DND-41 (cell line): ENCODE data around the gene TESPA1.

Experiments used
- ATAC-seq: fragments of 200-7000 bp; cut with Tn5 transposase; 3 replicates; pipeline ENCODE4 v1.9.1; 2021; ENCODE audit warnings: low read depth; ENCODE audit not compliant: insufficient read depth
- DNase-seq: peaks from one replicate; pipeline ENCODE4 v3.0.0-alpha.2; 2020
- H2AFZ ChIP-seq: 2 replicates; pipeline ENCODE4 v1.6.0; 2012; ENCODE audit warnings: low read depth, low read length
- H3K27ac ChIP-seq: 2 replicates; pipeline ENCODE4 v1.5.1; 2012; ENCODE audit warnings: low read length, inconsistent platforms
- H3K27me3 ChIP-seq: fragments of 200-600 bp; sonication (generic); 2 replicates; pipeline ENCODE4 v1.6.0; 2012; ENCODE audit warnings: low read length, mild to moderate bottlenecking, inconsistent platforms; ENCODE audit not compliant: insufficient read depth, poor library complexity
- H3K36me3 ChIP-seq: 2 replicates; pipeline ENCODE4 v1.5.1; 2012; ENCODE audit warnings: low read length, inconsistent platforms; ENCODE audit not compliant: insufficient read depth
- H3K4me1 ChIP-seq: 2 replicates; pipeline ENCODE4 v1.5.1; 2012; ENCODE audit warnings: mild to moderate bottlenecking, low read length; ENCODE audit not compliant: insufficient read depth
- H3K4me2 ChIP-seq: 2 replicates; pipeline ENCODE4 v1.6.0; 2012; ENCODE audit warnings: mild to moderate bottlenecking, moderate library complexity, low read length, inconsistent platforms; ENCODE audit not compliant: insufficient read depth
- H3K4me3 ChIP-seq, 2 experiments: fragments of 200-600 bp in 1 of 2; shearing (Covaris generic) in 1 of 2; 2 replicates each; pipeline ENCODE4 v1.5.1; 2012 to 2016; ENCODE audit warnings: inconsistent platforms in 2 of 2, low read length in 2 of 2, mild to moderate bottlenecking in 2 of 2, low read depth in 1 of 2, moderate library complexity in 1 of 2
- H3K79me2 ChIP-seq: 2 replicates; pipeline ENCODE4 v1.6.0; 2012; ENCODE audit warnings: low read length, inconsistent platforms; ENCODE audit not compliant: insufficient read depth
- H3K9ac ChIP-seq: 2 replicates; pipeline ENCODE4 v1.6.0; 2012; ENCODE audit warnings: low read depth, mild to moderate bottlenecking, inconsistent platforms, low read length, moderate library complexity
- H3K9me3 ChIP-seq: 2 replicates; pipeline ENCODE4 v1.5.1; 2012; ENCODE audit warnings: low read length, moderate library complexity, mild to moderate bottlenecking, inconsistent platforms; ENCODE audit not compliant: insufficient read depth, severe bottlenecking
- H4K20me1 ChIP-seq: 2 replicates; pipeline ENCODE4 v1.6.0; 2012; ENCODE audit warnings: low read length; ENCODE audit not compliant: insufficient read depth
- EZH2 ChIP-seq: IDR thresholded peaks from 3 replicates; pipeline ENCODE4 v1.6.1; 2012; ENCODE audit warnings: borderline replicate concordance, low read depth, mild to moderate bottlenecking, moderate library complexity, low read length, inconsistent platforms; ENCODE audit not compliant: severe bottlenecking
- TF ChIP-seq, protein P1 (sequence below): IDR thresholded peaks from 2 replicates; pipeline ENCODE4 v1.5.1; 2012; ENCODE audit warnings: borderline replicate concordance, low read length, moderate library complexity, mild to moderate bottlenecking; ENCODE audit not compliant: poor library complexity, severe bottlenecking; ENCODE audit errors: extremely low read depth

Gene TESPA1

DNA sequence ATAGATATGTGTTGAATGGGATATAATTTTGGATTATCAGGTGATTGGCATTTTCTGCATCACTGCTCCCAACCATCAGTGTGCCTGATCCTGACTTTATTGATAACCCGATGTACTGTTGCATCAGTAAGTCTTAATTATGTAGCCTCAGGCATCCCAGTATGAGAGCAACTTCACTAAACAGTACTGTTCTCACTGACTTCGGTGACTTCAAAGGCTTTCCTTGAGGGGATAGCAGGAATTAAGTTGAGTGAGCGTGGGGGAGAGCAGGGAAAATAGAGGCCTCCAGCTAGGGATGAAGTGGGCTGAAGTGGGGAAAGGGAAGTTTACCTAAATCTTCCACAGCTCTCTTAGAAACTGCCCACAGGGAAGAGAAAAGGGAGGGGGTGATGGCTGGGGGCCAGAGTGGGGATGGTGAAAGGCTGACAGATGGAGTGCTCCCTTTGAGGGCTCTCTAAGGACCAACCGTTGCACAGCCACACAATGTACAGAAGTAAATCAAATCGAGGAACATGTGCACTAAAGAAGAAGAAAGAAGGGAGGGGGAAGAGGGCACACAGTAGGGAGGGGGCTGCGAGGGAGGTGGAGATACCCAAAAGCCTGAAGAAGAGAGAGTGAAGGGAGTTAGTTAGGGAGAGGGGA, 24.5 kb upstream of the TESPA1 start:
- H3K9me3 ChIP-seq: peaks cover 7% of the 10 kb centered on the region
- ATAC-seq (no peak), DNase-seq (no peak)
- H3K36me3 ChIP-seq: no peaks in the 10 kb centered on the region
- H3K4me2 ChIP-seq: no peak overlapping the region
- no peak overlapping the region for H3K4me3 ChIP-seq
- H3K79me2 ChIP-seq: no peaks in the 10 kb centered on the region
- H3K9ac ChIP-seq: no peak overlapping the region
- no peaks in the 10 kb centered on the region for H4K20me1 ChIP-seq
- H3K4me1 ChIP-seq: no peaks in the 10 kb centered on the region
- no peaks in the 10 kb centered on the region for H3K27me3 ChIP-seq
- no peak overlapping the region for H3K27ac ChIP-seq
- TF ChIP-seq EZH2: no peak
- TF ChIP-seq, protein P1, sequence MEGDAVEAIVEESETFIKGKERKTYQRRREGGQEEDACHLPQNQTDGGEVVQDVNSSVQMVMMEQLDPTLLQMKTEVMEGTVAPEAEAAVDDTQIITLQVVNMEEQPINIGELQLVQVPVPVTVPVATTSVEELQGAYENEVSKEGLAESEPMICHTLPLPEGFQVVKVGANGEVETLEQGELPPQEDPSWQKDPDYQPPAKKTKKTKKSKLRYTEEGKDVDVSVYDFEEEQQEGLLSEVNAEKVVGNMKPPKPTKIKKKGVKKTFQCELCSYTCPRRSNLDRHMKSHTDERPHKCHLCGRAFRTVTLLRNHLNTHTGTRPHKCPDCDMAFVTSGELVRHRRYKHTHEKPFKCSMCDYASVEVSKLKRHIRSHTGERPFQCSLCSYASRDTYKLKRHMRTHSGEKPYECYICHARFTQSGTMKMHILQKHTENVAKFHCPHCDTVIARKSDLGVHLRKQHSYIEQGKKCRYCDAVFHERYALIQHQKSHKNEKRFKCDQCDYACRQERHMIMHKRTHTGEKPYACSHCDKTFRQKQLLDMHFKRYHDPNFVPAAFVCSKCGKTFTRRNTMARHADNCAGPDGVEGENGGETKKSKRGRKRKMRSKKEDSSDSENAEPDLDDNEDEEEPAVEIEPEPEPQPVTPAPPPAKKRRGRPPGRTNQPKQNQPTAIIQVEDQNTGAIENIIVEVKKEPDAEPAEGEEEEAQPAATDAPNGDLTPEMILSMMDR: no peak
- H2AFZ ChIP-seq: no peak overlapping the region

DNA sequence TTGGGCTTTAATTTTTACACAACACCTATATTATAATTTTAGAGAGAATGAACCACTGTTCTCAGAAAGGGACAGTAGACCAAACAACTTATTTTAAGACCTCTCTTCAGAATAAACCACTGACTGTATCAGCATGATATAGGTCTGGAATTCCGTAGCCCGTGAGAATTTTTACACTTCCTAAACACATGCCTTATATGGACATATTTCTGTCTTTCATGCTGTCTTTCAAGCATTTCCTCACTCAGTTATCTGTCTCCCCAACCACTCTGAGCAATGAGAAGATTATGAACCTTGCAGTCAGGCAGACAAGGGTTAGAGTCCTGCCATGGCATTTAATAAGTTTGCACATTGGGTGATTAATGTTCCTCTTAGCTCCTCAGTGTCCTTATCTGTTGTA, 17.8 kb upstream of the TESPA1 start:
- Histone ChIP-seq H3K27ac (no peak overlapping the region), H3K36me3 (no peaks in the 10 kb centered on the region), H3K9me3 (no peaks in the 10 kb centered on the region), H3K27me3 (no peaks in the 10 kb centered on the region), H3K4me1 (no peaks in the 10 kb centered on the region), H3K4me2 (no peak overlapping the region), H3K9ac (no peak overlapping the region), H2AFZ (no peak overlapping the region), H3K4me3 (no peak overlapping the region), H3K79me2 (no peaks in the 10 kb centered on the region), H4K20me1 (no peaks in the 10 kb centered on the region)
- DNase-seq (no peak), ATAC-seq (no peak)
- TF ChIP-seq EZH2: no peak
- TF ChIP-seq, protein P1: no peak

DNA sequence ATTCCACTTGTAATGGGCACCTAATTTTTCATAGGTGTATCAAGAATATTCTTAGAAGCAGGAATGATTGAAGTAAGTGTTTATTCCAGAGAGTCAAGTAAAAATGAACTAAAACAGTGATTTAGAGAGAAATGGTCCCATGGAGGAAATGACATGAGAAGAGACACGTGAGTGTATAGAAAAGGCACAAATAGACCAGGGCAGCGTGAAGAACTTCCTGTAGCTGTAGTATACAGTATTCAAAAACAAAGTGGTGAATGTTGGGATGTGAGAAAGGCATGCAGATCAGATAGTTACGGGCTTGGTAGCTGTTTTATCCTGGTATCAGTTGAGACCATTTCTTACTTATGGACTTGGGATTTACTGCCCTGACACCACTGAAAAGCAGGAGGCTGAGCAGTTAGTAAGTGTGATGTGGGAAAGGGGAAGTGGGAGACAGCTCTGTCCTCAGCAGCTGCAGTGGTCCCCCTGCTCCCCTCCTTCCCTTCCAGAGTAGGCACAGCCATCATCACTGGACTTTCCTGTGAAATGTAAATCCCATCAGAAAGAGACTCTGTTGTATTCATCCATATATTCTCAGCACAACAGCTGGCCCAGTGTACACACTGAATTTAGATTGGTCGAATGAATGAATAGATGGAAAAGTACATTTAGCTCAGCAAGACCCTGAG, 16.8 kb upstream of the TESPA1 start:
- Histone ChIP-seq H3K27ac (no peak overlapping the region), H3K4me3 (no peak overlapping the region), H3K4me2 (no peak overlapping the region), H3K9ac (no peak overlapping the region), H2AFZ (no peak overlapping the region), H3K4me1 (no peaks in the 10 kb centered on the region), H3K9me3 (no peaks in the 10 kb centered on the region), H3K27me3 (no peaks in the 10 kb centered on the region), H4K20me1 (no peaks in the 10 kb centered on the region), H3K79me2 (no peaks in the 10 kb centered on the region), H3K36me3 (no peaks in the 10 kb centered on the region)
- DNase-seq: no peak
- no peak for TF ChIP-seq EZH2
- no peak for ATAC-seq

DNA sequence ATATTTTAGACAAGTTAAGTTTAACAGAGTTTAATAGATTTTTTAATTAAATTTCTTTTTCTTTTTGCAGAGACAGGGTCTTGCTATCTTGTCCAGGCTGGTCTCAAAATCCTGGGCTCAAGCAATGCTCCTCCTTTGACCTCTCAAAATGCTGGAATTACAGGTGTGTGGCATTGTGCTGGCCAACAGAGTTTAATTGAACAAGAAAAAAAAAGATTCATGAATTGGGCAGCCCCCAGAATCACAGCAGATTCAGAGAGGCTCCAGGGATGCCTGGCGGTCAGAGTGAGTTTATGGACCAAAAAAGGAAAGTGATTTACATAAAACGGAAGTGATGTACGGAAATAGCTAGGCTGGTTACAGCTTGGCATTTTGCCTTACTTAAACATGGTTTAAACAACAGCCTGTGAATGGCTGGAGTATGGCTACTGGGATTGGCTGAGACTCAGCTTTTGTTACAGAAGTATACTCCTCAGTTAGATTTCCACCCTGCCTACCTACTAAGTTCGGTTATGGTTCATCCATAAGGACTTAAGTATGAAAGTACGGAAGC, 14.5 kb upstream of the TESPA1 start:
- DNase-seq: no peak
- no peak for TF ChIP-seq EZH2
- TF ChIP-seq, protein P1: no peak

More for the DNA sequence above, 14.5 kb upstream of the TESPA1 start:
- Histone ChIP-seq H2AFZ (no peak overlapping the region), H3K79me2 (no peaks in the 10 kb centered on the region), H3K27ac (no peak overlapping the region), H3K27me3 (no peaks in the 10 kb centered on the region), H3K36me3 (no peaks in the 10 kb centered on the region), H3K9me3 (no peaks in the 10 kb centered on the region), H3K4me1 (no peaks in the 10 kb centered on the region), H4K20me1 (no peaks in the 10 kb centered on the region), H3K4me2 (no peak overlapping the region), H3K9ac (no peak overlapping the region), H3K4me3 (no peak overlapping the region)
- no peak for ATAC-seq
